Activated CD4-positive, alpha-beta T cell treated with anti-CD3 and anti-CD28 coated beads, Interleukin-10, Interleukin-2, amounts not matched to agents 100 ng/mL and 50 ng/mL, durations not matched to agents 16 hours and 8 hours (primary cell): ENCODE data around the gene KLF17.
A peak's percentile ranks its signal among the peaks of the same experiment; 100 is the strongest.

Experiments used
- DNase-seq: peaks from one replicate; pipeline ENCODE4 v3.0.0-alpha.2; 2020

The KLF17 gene

GRCh38 chr1:44154049-44154448 is 35.4 kb downstream of the KLF17 start:
- no peak for DNase-seq

GRCh38 chr1:44157903-44158302 is 39.3 kb downstream of the KLF17 start:
- no peak for DNase-seq

GRCh38 chr1:44158871-44159270 is 40.2 kb downstream of the KLF17 start:
- DNase-seq, result no peak

GRCh38 chr1:44161546-44161945 is 42.9 kb downstream of the KLF17 start:
- DNase-seq, result no peak

- DNase-seq, result peak; percentile 63
These were observed 50.0 kb downstream of the KLF17 start for GRCh38 chr1:44168520-44169098.

- DNase-seq, result no peak
These were observed 51.7 kb downstream of the KLF17 start for GRCh38 chr1:44170281-44170823.

- DNase-seq, result no peak
These were observed 56.0 kb downstream of the KLF17 start for GRCh38 chr1:44174630-44175029.
